Measurements from ENCODE around the gene MRPL36.

DNA sequence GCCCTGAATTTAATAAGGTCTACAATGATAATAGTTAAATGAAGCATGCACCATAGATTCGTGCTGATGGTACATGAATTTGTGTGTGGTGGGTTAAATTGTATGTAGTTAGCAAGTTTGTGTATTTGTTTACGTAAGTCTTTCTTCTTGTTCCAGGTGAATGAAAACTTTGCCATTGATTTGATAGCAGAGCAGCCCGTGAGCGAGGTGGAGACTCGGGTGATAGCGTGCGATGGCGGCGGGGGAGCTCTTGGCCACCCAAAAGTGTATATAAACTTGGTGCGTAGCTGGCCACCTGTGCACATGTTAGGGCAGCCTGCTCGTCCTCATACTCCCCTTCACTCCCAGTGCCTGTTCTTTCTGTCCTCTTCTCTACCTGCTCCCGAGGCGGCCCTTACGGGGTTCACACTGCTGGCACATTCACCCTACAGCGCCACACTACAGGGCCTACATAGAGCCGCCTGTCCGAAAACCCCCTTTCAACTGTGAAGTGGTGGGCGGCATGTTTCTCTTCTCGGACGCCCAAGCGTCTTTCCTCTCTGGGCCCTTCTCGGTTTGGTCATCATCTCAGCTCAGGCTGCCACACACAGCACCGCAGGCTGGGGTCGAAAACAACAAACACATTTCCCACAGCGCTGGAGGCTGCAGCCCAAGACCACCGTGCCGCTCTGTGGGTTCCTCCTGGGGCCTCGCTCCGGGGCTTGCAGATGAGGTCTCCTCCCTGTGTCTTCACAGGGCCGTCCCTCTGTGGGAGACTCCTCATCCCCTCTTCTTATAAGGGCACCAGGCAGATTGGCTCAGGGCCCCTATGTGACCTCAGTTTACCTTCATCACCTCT, 14.8 kb upstream of the MRPL36 start:
- TF ChIP-seq POLR2A (IDR thresholded peaks at IDR 0.05) = no peak
- TF ChIP-seq, protein P1, sequence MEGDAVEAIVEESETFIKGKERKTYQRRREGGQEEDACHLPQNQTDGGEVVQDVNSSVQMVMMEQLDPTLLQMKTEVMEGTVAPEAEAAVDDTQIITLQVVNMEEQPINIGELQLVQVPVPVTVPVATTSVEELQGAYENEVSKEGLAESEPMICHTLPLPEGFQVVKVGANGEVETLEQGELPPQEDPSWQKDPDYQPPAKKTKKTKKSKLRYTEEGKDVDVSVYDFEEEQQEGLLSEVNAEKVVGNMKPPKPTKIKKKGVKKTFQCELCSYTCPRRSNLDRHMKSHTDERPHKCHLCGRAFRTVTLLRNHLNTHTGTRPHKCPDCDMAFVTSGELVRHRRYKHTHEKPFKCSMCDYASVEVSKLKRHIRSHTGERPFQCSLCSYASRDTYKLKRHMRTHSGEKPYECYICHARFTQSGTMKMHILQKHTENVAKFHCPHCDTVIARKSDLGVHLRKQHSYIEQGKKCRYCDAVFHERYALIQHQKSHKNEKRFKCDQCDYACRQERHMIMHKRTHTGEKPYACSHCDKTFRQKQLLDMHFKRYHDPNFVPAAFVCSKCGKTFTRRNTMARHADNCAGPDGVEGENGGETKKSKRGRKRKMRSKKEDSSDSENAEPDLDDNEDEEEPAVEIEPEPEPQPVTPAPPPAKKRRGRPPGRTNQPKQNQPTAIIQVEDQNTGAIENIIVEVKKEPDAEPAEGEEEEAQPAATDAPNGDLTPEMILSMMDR (IDR thresholded peaks at IDR 0.05) = no peak
- no peak for TF ChIP-seq POLR2AphosphoS5 (IDR thresholded peaks at IDR 0.05)
